ENCODE data around the gene GREB1L.

The GREB1L gene

GRCh38 chr18:21458788-21459187 is 216.8 kb downstream of the GREB1L start:
- Histone ChIP-seq H3K9me3 (replicated peaks; ENCODE audit: insufficient read depth, low read length) (no peaks in the 10 kb centered on the region), H3K9me2 (replicated peaks; ENCODE audit: insufficient read depth, low read length) (no peaks in the 10 kb centered on the region), H4K20me1 (ENCODE audit: insufficient read depth, low read length) (no peaks in the 10 kb centered on the region), H3K4me3 (ENCODE audit: low read length) (no peak overlapping the region), H3F3A (ENCODE audit: insufficient read depth, low read length) (no peaks in the 10 kb centered on the region), H3K4me2 (ENCODE audit: low read depth, low read length) (no peak overlapping the region), H2AFZ (ENCODE audit: low read length) (no peak overlapping the region), H3K27ac (ENCODE audit: low read length) (no peak overlapping the region), H3K4me1 (ENCODE audit: low read length) (no peaks in the 10 kb centered on the region), H3K27me3 (replicated peaks; ENCODE audit: insufficient read depth, low read length) (no peaks in the 10 kb centered on the region), H3K36me3 (replicated peaks; ENCODE audit: insufficient read depth, low read length) (no peaks in the 10 kb centered on the region), H3K79me2 (ENCODE audit: low read length) (no peaks in the 10 kb centered on the region), H3K9ac (ENCODE audit: low read length) (no peak overlapping the region)
- DNase-seq, result no peak
- TF ChIP-seq EZH2phosphoT487 (IDR thresholded peaks at IDR 0.05; ENCODE audit: low read length) (no peak), EZH2 (optimal IDR thresholded peaks at IDR 0.05; ENCODE audit: low read depth, low read length) (no peak), CTCF (IDR thresholded peaks at IDR 0.05; ENCODE audit: low read length) (no peak)

GRCh38 chr18:21459706-21460286 is 217.8 kb downstream of the GREB1L start:
- DNase-seq, result no peak
- no peak overlapping the region for H3K27ac ChIP-seq (ENCODE audit: low read length)

GRCh38 chr18:21461460-21461859 is 219.4 kb downstream of the GREB1L start:
- Histone ChIP-seq H3F3A (ENCODE audit: insufficient read depth, low read length) (no peaks in the 10 kb centered on the region), H3K36me3 (replicated peaks; ENCODE audit: insufficient read depth, low read length) (no peaks in the 10 kb centered on the region), H3K4me3 (ENCODE audit: low read length) (no peak overlapping the region), H3K27ac (ENCODE audit: low read length) (no peak overlapping the region), H2AFZ (ENCODE audit: low read length) (no peak overlapping the region), H3K9me3 (replicated peaks; ENCODE audit: insufficient read depth, low read length) (no peaks in the 10 kb centered on the region), H3K9me2 (replicated peaks; ENCODE audit: insufficient read depth, low read length) (no peaks in the 10 kb centered on the region), H3K27me3 (replicated peaks; ENCODE audit: insufficient read depth, low read length) (no peaks in the 10 kb centered on the region), H3K4me2 (ENCODE audit: low read depth, low read length) (no peak overlapping the region), H3K79me2 (ENCODE audit: low read length) (no peaks in the 10 kb centered on the region), H3K9ac (ENCODE audit: low read length) (no peak overlapping the region), H3K4me1 (ENCODE audit: low read length) (no peaks in the 10 kb centered on the region), H4K20me1 (ENCODE audit: insufficient read depth, low read length) (no peaks in the 10 kb centered on the region)
- DNase-seq, result no peak
- TF ChIP-seq EZH2 (optimal IDR thresholded peaks at IDR 0.05; ENCODE audit: low read depth, low read length) (no peak), EZH2phosphoT487 (IDR thresholded peaks at IDR 0.05; ENCODE audit: low read length) (no peak), CTCF (IDR thresholded peaks at IDR 0.05; ENCODE audit: low read length) (no peak)

More at GRCh38 chr18:21459706-21460286, 217.8 kb downstream of the GREB1L start:
- TF ChIP-seq CTCF (IDR thresholded peaks at IDR 0.05; ENCODE audit: low read length) (no peak), EZH2phosphoT487 (IDR thresholded peaks at IDR 0.05; ENCODE audit: low read length) (no peak), EZH2 (optimal IDR thresholded peaks at IDR 0.05; ENCODE audit: low read depth, low read length) (no peak)
- H3K9ac ChIP-seq (ENCODE audit: low read length), result no peak overlapping the region
- H3F3A ChIP-seq (ENCODE audit: insufficient read depth, low read length), result no peaks in the 10 kb centered on the region
- H3K4me3 ChIP-seq (ENCODE audit: low read length), result no peak overlapping the region
- no peaks in the 10 kb centered on the region for H4K20me1 ChIP-seq (ENCODE audit: insufficient read depth, low read length)
- no peak overlapping the region for H3K4me2 ChIP-seq (ENCODE audit: low read depth, low read length)
- no peaks in the 10 kb centered on the region for H3K27me3 ChIP-seq (replicated peaks; ENCODE audit: insufficient read depth, low read length)
- no peaks in the 10 kb centered on the region for H3K4me1 ChIP-seq (ENCODE audit: low read length)
- no peaks in the 10 kb centered on the region for H3K36me3 ChIP-seq (replicated peaks; ENCODE audit: insufficient read depth, low read length)
- no peaks in the 10 kb centered on the region for H3K79me2 ChIP-seq (ENCODE audit: low read length)
- no peaks in the 10 kb centered on the region for H3K9me3 ChIP-seq (replicated peaks; ENCODE audit: insufficient read depth, low read length)
- no peak overlapping the region for H2AFZ ChIP-seq (ENCODE audit: low read length)
- H3K9me2 ChIP-seq (replicated peaks; ENCODE audit: insufficient read depth, low read length), result no peaks in the 10 kb centered on the region
